Caco-2 (cell line): ENCODE data around the gene ZNF701. TPM values are rescaled to one million over a fixed set of nuclear protein-coding genes. Genes with fewer than 3 reads are reported as not detected.
"Not testable (repeated sequence)": the region's sequence is repeated elsewhere in the genome, so short reads cannot be mapped to it uniquely, and the experiment has no call there.

ENCODE experiments used
- BruUV-seq: library from RNA; stranded (reverse); fragments of 400-500 nt; replicated peaks from 2 replicates; lab custom pipeline; 2021; lab: Mats Ljungman, UMichigan
- CTCF ChIA-PET: fragments of 300-600 bp; sonication (Branson Sonifier 250); formaldehyde crosslinking; loops from one replicate; lab custom pipeline; 2022; ENCODE audit warnings: antibody characterized with exemption; lab: Charles Lee
- POLR2A ChIA-PET: fragments of 300-600 bp; sonication (Branson Sonifier 250); formaldehyde crosslinking; loops from one replicate; lab custom pipeline; 2022; ENCODE audit warnings: antibody characterized with exemption; lab: Charles Lee
- DNase-seq, 2 experiments: peaks; one replicate each; pipeline versions ENCODE4 v3.0.0 to v3.0.0-alpha.2; 2020 to 2022
- H3K27me3 ChIP-seq: replicated peaks from 2 replicates; pipeline ENCODE4 v1.6.0; 2011; ENCODE audit warnings: low read length; ENCODE audit not compliant: control insufficient read depth, insufficient read depth
- H3K36me3 ChIP-seq: 2 replicates; pipeline ENCODE4 v1.5.1; 2011; ENCODE audit warnings: low read length; ENCODE audit not compliant: control insufficient read depth, insufficient read depth
- H3K4me1 ChIP-seq: fragments of 250-450 bp; sonication (Bioruptor Pico); 2 replicates; pipeline ENCODE4 v1.5.1; 2020; ENCODE audit warnings: mild to moderate bottlenecking
- H3K4me3 ChIP-seq: 2 replicates; pipeline ENCODE4 v1.5.1; 2011; ENCODE audit warnings: low read depth, mild to moderate bottlenecking, control low read depth, low read length
- H3K9me3 ChIP-seq: fragments of 250-450 bp; sonication (Bioruptor Pico); 2 replicates; pipeline ENCODE4 v1.5.1; 2020; ENCODE audit warnings: mild to moderate bottlenecking, moderate library complexity
- H3K27ac Mint-ChIP-seq: one replicate; pipeline ENCODE4 v1.8.0; 2022; ENCODE audit warnings: mixed read lengths; ENCODE audit not compliant: unreplicated experiment
- H3K27me3 Mint-ChIP-seq: one replicate; pipeline ENCODE4 v1.8.0; 2022; ENCODE audit warnings: mixed read lengths; ENCODE audit not compliant: insufficient read depth, unreplicated experiment
- H3K36me3 Mint-ChIP-seq: one replicate; pipeline ENCODE4 v1.8.0; 2022; ENCODE audit warnings: mild to moderate bottlenecking, mixed read lengths; ENCODE audit not compliant: insufficient read depth, unreplicated experiment
- H3K4me1 Mint-ChIP-seq: one replicate; pipeline ENCODE4 v1.8.0; 2022; ENCODE audit warnings: low read depth, mixed read lengths; ENCODE audit not compliant: unreplicated experiment
- H3K4me3 Mint-ChIP-seq: one replicate; pipeline ENCODE4 v1.8.0; 2022; ENCODE audit warnings: mild to moderate bottlenecking, moderate library complexity, mixed read lengths; ENCODE audit not compliant: unreplicated experiment
- H3K9me3 Mint-ChIP-seq: one replicate; pipeline ENCODE4 v1.8.0; 2022; ENCODE audit warnings: mixed read lengths; ENCODE audit not compliant: unreplicated experiment
- CTCF ChIP-seq, 2 experiments: fragments of 200-600 bp in 1 of 2; IDR thresholded peaks; 1 replicate in 1 of 2; 2 replicates in 1 of 2; pipeline versions ENCODE4 v1.5.1 to v1.8.0; 2011 to 2022; ENCODE audit warnings: antibody characterized with exemption in 1 of 2, control low read depth in 1 of 2, inconsistent platforms in 1 of 2, low read depth in 1 of 2, low read length in 1 of 2, mild to moderate bottlenecking in 1 of 2, moderate library complexity in 1 of 2; ENCODE audit not compliant: insufficient read depth in 1 of 2, severe bottlenecking in 1 of 2, unreplicated experiment in 1 of 2
- intact Hi-C: fragments of 100-400 bp; cut with micrococcal nuclease; formaldehyde crosslinking; loops from one replicate; pipeline ENCODE4 v1.10.0; 2022; ENCODE audit not compliant: unreplicated experiment
- total RNA-seq: library from RNA; stranded (reverse); gene quantifications from 2 replicates; pipeline ENCODE4 v1.2.3, GENCODE V29; 2022

The ZNF701 gene
- total RNA-seq, 1 experiment from 2014 or later: 19.6 TPM

DNA sequence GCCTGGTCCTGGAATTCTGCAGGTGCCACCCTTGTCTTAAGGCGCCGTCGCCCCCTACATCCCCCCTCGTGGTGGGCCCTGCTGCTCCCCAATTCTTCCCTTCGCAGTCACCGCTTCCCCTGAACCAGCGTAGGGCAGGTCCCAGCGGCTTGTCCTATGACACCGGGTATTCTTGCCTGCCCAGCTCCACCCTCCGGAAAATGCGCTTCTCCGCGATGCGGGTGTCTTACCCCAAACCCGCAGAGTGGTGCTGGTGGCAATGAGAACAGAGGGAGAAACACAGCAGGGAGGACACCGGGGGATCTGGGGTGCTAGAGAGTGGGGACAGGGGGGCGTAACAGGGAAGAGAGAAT is 33.7 kb upstream of the ZNF701 start:
- Histone ChIP-seq H3K4me3 (no peak overlapping the region), H3K27me3 (no peaks in the 10 kb centered on the region), H3K4me1 (no peaks in the 10 kb centered on the region), H3K36me3 (peaks cover 4% of the 10 kb centered on the region; the same call in 1 of the 2 replicates), H3K9me3 (no peaks in the 10 kb centered on the region)
- H3K9me3 Mint-ChIP-seq: peaks cover 14% of the 10 kb centered on the region
- ChIA-PET CTCF (no interaction called here), POLR2A (no interaction called here)
- TF ChIP-seq CTCF (IDR thresholded peaks at IDR 0.05; ENCODE audit: insufficient read depth in 1 of 2, low read depth in 1 of 2, low read length in 1 of 2, severe bottlenecking in 1 of 2, unreplicated experiment in 1 of 2): no peak
- intact Hi-C loops: no loop called here
- H3K27ac Mint-ChIP-seq: no peak overlapping the region
- peaks cover 64% of the 10 kb centered on the region for H3K36me3 Mint-ChIP-seq
- BruUV-seq: no TSS peak
- H3K4me3 Mint-ChIP-seq: no peak overlapping the region
- H3K27me3 Mint-ChIP-seq: no peaks in the 10 kb centered on the region
- DNase-seq: no peak
- no peaks in the 10 kb centered on the region for H3K4me1 Mint-ChIP-seq

DNA sequence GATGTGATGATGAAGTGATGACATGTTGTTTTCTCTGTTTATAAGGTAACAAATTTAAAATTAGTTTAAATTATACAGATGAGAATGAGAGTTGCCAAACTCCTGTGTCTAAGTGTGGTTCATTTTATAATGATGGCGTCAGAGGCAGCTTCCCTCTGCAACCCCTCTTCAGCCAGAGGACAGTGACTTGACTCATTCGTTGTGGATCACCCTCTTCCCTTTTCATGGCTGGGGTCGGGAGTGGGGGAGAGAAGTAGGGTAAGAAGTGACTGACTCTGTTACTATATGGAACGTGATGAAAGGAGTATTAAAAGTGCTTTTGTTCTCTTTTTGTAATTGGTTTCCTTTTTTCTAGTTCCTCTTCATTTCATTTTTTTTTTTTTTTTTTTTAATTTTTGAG is 31.3 kb upstream of the ZNF701 start:
- BruUV-seq, H3K27me3 Mint-ChIP-seq, intact Hi-C loops, H3K4me1 Mint-ChIP-seq, H3K27me3 ChIP-seq, H3K36me3 ChIP-seq, H3K4me1 ChIP-seq, CTCF ChIA-PET, H3K4me3 ChIP-seq, H3K9me3 ChIP-seq, H3K4me3 Mint-ChIP-seq, POLR2A ChIA-PET, DNase-seq, H3K27ac Mint-ChIP-seq: not testable (repeated sequence)
- H3K9me3 Mint-ChIP-seq: peaks cover 14% of the 10 kb centered on the region
- H3K36me3 Mint-ChIP-seq: peaks cover 73% of the 10 kb centered on the region

DNA sequence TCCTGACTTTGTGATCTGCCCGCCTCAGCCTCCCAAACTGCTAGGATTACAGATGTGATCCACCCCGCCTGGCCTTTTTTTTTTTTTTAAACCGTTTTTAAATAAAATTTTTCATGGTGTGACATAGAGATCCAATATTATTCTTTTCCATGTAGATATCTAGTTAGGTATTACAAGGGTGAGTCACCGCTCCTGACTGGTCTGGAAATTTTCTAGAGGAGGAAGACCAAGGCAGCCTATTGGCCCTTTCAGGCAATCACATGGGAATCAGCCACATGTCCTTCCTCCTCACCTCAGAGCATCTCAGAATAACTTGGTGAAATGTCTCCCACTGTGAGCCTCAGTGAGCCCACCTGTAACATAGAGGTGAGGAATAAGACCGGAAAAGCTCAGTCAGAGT is 28.9 kb upstream of the ZNF701 start:
- H3K36me3 Mint-ChIP-seq: peaks cover 68% of the 10 kb centered on the region
- H3K4me3 Mint-ChIP-seq, CTCF ChIA-PET: not testable (repeated sequence)

GRCh38 chr19:52541608-52542007 is 28.5 kb upstream of the ZNF701 start:
- H3K36me3 Mint-ChIP-seq: peaks cover 68% of the 10 kb centered on the region
- no TSS peak for BruUV-seq
- intact Hi-C loops: no loop called here
- Histone ChIP-seq H3K4me1 (no peaks in the 10 kb centered on the region), H3K27me3 (no peaks in the 10 kb centered on the region), H3K36me3 (peaks cover 4% of the 10 kb centered on the region), H3K9me3 (no peaks in the 10 kb centered on the region), H3K4me3 (no peak overlapping the region)
- H3K4me3 Mint-ChIP-seq: no peak overlapping the region
- no peaks in the 10 kb centered on the region for H3K4me1 Mint-ChIP-seq
- no peak for DNase-seq
- no peaks in the 10 kb centered on the region for H3K27me3 Mint-ChIP-seq
- no peak overlapping the region for H3K27ac Mint-ChIP-seq
- ChIA-PET CTCF (no interaction called here), POLR2A (no interaction called here)
- TF ChIP-seq CTCF (IDR thresholded peaks at IDR 0.05; ENCODE audit: insufficient read depth in 1 of 2, low read depth in 1 of 2, low read length in 1 of 2, severe bottlenecking in 1 of 2, unreplicated experiment in 1 of 2): no peak
- H3K9me3 Mint-ChIP-seq: peaks cover 10% of the 10 kb centered on the region

More for the DNA sequence above, 28.9 kb upstream of the ZNF701 start:
- H3K9me3 ChIP-seq, H3K36me3 ChIP-seq, H3K4me1 ChIP-seq, H3K27ac Mint-ChIP-seq, H3K27me3 ChIP-seq, H3K27me3 Mint-ChIP-seq, intact Hi-C loops, POLR2A ChIA-PET, BruUV-seq, DNase-seq, H3K4me1 Mint-ChIP-seq, H3K4me3 ChIP-seq: not testable (repeated sequence)
- peaks cover 14% of the 10 kb centered on the region for H3K9me3 Mint-ChIP-seq

GRCh38 chr19:52542541-52542940 is 27.5 kb upstream of the ZNF701 start:
- H3K36me3 ChIP-seq, H3K27me3 Mint-ChIP-seq, POLR2A ChIA-PET, intact Hi-C loops, H3K27ac Mint-ChIP-seq, H3K9me3 ChIP-seq, H3K4me1 ChIP-seq, H3K4me1 Mint-ChIP-seq, BruUV-seq, DNase-seq, H3K4me3 Mint-ChIP-seq, H3K4me3 ChIP-seq, H3K9me3 Mint-ChIP-seq, H3K27me3 ChIP-seq, CTCF ChIA-PET: not testable (repeated sequence)
- H3K36me3 Mint-ChIP-seq: peaks cover 72% of the 10 kb centered on the region
